Esophagus squamous epithelium (tissue), 4 donors: ENCODE results near the gene RIMBP2.

ENCODE experiments used
- POLR2A ChIP-seq, 4 donors: fragments of 450-650 bp; IDR thresholded peaks; one replicate each; pipeline ENCODE4 v1.6.1; 2017; ENCODE audit warnings: antibody characterized with exemption in 4 of 4, mild to moderate bottlenecking in 4 of 4, moderate library complexity in 3 of 4
- TF ChIP-seq, protein P1 (sequence below), 6 experiments: fragments of 450-650 bp in 4 of 6; fragments of 200-600 bp in 2 of 6; sonication (generic) in 2 of 6; IDR thresholded peaks; one replicate each; pipeline ENCODE4 v1.5.1; 2016 to 2019; ENCODE audit warnings: antibody characterized with exemption in 6 of 6, mild to moderate bottlenecking in 4 of 6, moderate library complexity in 4 of 6

DNA sequence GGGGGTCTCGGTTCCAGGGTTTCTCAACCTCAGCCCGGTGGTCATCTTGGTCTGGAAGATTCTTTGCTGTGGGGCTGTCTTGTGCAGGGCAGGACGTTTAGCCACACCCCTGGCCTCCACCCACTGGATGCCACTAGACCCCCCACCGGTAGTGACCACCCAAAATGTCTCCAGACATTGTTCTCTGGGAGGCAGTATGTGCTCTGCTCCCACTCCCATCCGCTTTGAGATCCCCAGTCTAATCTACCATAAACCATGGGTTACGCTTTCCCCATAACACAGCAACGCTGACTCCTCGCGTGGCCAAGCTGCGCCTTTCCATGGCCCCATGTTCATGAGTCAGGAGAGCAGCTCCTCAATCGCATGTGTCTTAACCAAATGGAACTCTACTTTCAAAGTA is 155.8 kb downstream of the RIMBP2 start:
- TF ChIP-seq, protein P1, sequence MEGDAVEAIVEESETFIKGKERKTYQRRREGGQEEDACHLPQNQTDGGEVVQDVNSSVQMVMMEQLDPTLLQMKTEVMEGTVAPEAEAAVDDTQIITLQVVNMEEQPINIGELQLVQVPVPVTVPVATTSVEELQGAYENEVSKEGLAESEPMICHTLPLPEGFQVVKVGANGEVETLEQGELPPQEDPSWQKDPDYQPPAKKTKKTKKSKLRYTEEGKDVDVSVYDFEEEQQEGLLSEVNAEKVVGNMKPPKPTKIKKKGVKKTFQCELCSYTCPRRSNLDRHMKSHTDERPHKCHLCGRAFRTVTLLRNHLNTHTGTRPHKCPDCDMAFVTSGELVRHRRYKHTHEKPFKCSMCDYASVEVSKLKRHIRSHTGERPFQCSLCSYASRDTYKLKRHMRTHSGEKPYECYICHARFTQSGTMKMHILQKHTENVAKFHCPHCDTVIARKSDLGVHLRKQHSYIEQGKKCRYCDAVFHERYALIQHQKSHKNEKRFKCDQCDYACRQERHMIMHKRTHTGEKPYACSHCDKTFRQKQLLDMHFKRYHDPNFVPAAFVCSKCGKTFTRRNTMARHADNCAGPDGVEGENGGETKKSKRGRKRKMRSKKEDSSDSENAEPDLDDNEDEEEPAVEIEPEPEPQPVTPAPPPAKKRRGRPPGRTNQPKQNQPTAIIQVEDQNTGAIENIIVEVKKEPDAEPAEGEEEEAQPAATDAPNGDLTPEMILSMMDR (IDR thresholded peaks at IDR 0.05) = no peak
- TF ChIP-seq POLR2A (IDR thresholded peaks at IDR 0.05) = no peak
